T-helper 22 cell (primary cell): ENCODE data around the gene GIT2.
"Not testable (repeated sequence)": the region's sequence is repeated elsewhere in the genome, so short reads cannot be mapped to it uniquely, and the experiment has no call there.

ENCODE experiments used
- DNase-seq: peaks from one replicate; pipeline ENCODE4 v3.0.0-alpha.2; 2020; ENCODE audit warnings: low read depth

GIT2 gene

GRCh38 chr12:109946505-109946904 lies 49.7 kb downstream of the GIT2 start:
- no peak for DNase-seq

- DNase-seq, result no peak
Observed at GRCh38 chr12:109944561-109945359, 51.4 kb downstream of the GIT2 start.

- no peak for DNase-seq
Observed at GRCh38 chr12:109943811-109944210, 52.4 kb downstream of the GIT2 start.

GRCh38 chr12:109940339-109940923 lies 55.7 kb downstream of the GIT2 start:
- DNase-seq, result no peak

GRCh38 chr12:109939504-109939903 lies 56.7 kb downstream of the GIT2 start:
- DNase-seq, result no peak

- DNase-seq, result no peak
Observed at GRCh38 chr12:109938947-109939346, 57.2 kb downstream of the GIT2 start.

GRCh38 chr12:109937371-109937770 lies 58.8 kb downstream of the GIT2 start:
- DNase-seq, result no peak

- no peak for DNase-seq
Observed at GRCh38 chr12:109934026-109934425, 62.1 kb downstream of the GIT2 start.

GRCh38 chr12:109932878-109933503 lies 63.2 kb downstream of the GIT2 start:
- no peak for DNase-seq

GRCh38 chr12:109931143-109931542 lies 65.0 kb downstream of the GIT2 start:
- DNase-seq, result no peak

GRCh38 chr12:109930028-109930800 lies 66.0 kb downstream of the GIT2 start:
- DNase-seq, result no peak

- not testable (repeated sequence) for DNase-seq
Observed at GRCh38 chr12:109929326-109929725, 66.8 kb downstream of the GIT2 start.

GRCh38 chr12:109928058-109928656 lies 68.0 kb downstream of the GIT2 start:
- no peak for DNase-seq

GRCh38 chr12:109927622-109928021 lies 68.5 kb downstream of the GIT2 start:
- no peak for DNase-seq

- no peak for DNase-seq
Observed at GRCh38 chr12:109926488-109927210, 69.5 kb downstream of the GIT2 start.

GRCh38 chr12:109926016-109926415 lies 70.2 kb downstream of the GIT2 start:
- no peak for DNase-seq

- DNase-seq, result no peak
Observed at GRCh38 chr12:109925185-109925840, 70.9 kb downstream of the GIT2 start.

- DNase-seq, result no peak
Observed at GRCh38 chr12:109923481-109924245, 72.5 kb downstream of the GIT2 start.

- no peak for DNase-seq
Observed at GRCh38 chr12:109923038-109923437, 73.1 kb downstream of the GIT2 start.

GRCh38 chr12:109921982-109922381 lies 74.2 kb downstream of the GIT2 start:
- no peak for DNase-seq
